ENCODE data around the gene TAF3.

GRCh38 chr10:7826971-7827370, 8.7 kb downstream of the TAF3 start:
- no peak for TF ChIP-seq CTCF (IDR thresholded peaks at IDR 0.05)
- TF ChIP-seq POLR2A (IDR thresholded peaks at IDR 0.05), result no peak
